T-helper 17 cell (primary cell): ENCODE data around the gene ZNF438. TPM values are rescaled to one million over a fixed set of nuclear protein-coding genes. Genes with fewer than 3 reads are reported as not detected.

Experiments
- ATAC-seq: fragments of 150-1000 bp; cut with Tn5 transposase; 2 replicates; pipeline ENCODE4 v1.10.0; 2021; ENCODE audit warnings: mild to moderate bottlenecking, moderate library complexity
- DNase-seq, 3 donors: peaks; one replicate each; pipeline versions ENCODE4 v3.0.0 to v3.0.0-alpha.2; 2020 to 2021
- H3K9me3 ChIP-seq: one replicate; pipeline ENCODE4 v1.7.0; 2013; ENCODE audit warnings: low read length, mild to moderate bottlenecking; ENCODE audit not compliant: control insufficient read depth, poor library complexity, severe bottlenecking
- H3K27ac Mint-ChIP-seq: one replicate; pipeline ENCODE4 v1.8.0; 2022; ENCODE audit warnings: mild to moderate bottlenecking, moderate library complexity, mixed read lengths
- H3K27me3 Mint-ChIP-seq: one replicate; pipeline ENCODE4 v1.8.0; 2022; ENCODE audit warnings: mixed read lengths
- H3K36me3 Mint-ChIP-seq: one replicate; pipeline ENCODE4 v1.8.0; 2022; ENCODE audit warnings: low read depth, mixed read lengths
- H3K4me1 Mint-ChIP-seq: one replicate; pipeline ENCODE4 v1.8.0; 2022; ENCODE audit warnings: mild to moderate bottlenecking, mixed read lengths
- H3K4me3 Mint-ChIP-seq: one replicate; pipeline ENCODE4 v1.8.0; 2022; ENCODE audit warnings: mild to moderate bottlenecking, moderate library complexity, mixed read lengths
- total RNA-seq, 4 donors: library from RNA in 2 of 4; stranded (reverse) in 2 of 4; gene quantifications; one replicate each; pipeline ENCODE4 v1.2.3 and lab custom pipeline; 2022 to 2026

Gene ZNF438
- total RNA-seq, 2 donors from 2014 or later, result 3.1 to 3.7 TPM

GRCh38 chr10:30887839-30888238 is 143.8 kb downstream of the ZNF438 start:
- no peak overlapping the region for H3K27ac Mint-ChIP-seq
- no peaks in the 10 kb centered on the region for H3K9me3 ChIP-seq
- ATAC-seq, result no peak
- H3K4me1 Mint-ChIP-seq, result no peaks in the 10 kb centered on the region
- no peaks in the 10 kb centered on the region for H3K27me3 Mint-ChIP-seq
- no peaks in the 10 kb centered on the region for H3K36me3 Mint-ChIP-seq
- DNase-seq, result no peak
- H3K4me3 Mint-ChIP-seq, result no peak overlapping the region

DNA sequence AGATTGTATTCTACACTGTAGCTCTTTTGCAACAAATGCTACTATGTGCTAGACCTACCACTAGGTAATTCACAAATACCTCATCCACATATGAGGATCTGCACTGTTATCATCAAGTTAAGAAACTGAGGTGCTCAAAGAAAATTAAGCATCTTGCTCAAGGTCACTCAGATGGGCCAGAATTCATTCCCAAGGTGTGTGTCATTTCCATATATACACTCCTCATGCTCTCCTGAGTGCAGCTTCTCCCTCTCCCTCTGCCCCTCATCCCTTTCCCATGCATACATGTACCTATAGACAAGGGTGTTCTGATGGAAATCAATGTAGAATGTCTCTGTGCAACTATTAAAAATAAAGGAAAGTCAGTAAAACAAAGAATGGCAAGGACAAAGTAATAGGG is 146.2 kb downstream of the ZNF438 start:
- no peak for ATAC-seq
- no peak for DNase-seq
- Mint-ChIP-seq H3K36me3 (no peaks in the 10 kb centered on the region), H3K27ac (no peak overlapping the region), H3K4me1 (no peaks in the 10 kb centered on the region), H3K27me3 (no peaks in the 10 kb centered on the region), H3K4me3 (no peak overlapping the region)
- no peaks in the 10 kb centered on the region for H3K9me3 ChIP-seq

- ATAC-seq (no peak), DNase-seq (no peak)
- Mint-ChIP-seq H3K4me1 (no peaks in the 10 kb centered on the region), H3K27ac (no peak overlapping the region), H3K36me3 (no peaks in the 10 kb centered on the region), H3K27me3 (no peaks in the 10 kb centered on the region), H3K4me3 (no peak overlapping the region)
- H3K9me3 ChIP-seq, result no peaks in the 10 kb centered on the region
Measured at GRCh38 chr10:30883751-30884150, 147.9 kb downstream of the ZNF438 start.

DNA sequence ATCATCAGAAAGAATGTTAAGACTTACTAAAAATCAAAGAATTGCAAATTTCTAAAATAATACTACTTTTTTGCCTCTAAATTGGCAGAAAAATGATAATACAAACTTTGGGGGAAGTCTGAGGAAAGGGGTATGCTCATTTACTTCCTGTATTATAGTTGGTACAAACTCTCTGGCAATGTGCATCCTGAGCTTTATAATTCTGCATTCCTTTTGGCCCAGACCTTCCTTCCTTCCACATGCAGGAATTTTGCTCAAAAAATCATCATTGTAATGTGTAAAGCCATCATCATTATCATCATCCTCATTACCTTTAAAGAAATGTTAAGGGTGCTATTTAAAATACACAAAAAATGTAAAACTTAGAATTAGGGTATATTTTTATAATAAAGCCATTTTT is 148.5 kb downstream of the ZNF438 start:
- Mint-ChIP-seq H3K27ac (no peak overlapping the region), H3K4me1 (no peaks in the 10 kb centered on the region), H3K36me3 (no peaks in the 10 kb centered on the region), H3K27me3 (no peaks in the 10 kb centered on the region), H3K4me3 (no peak overlapping the region)
- no peak for ATAC-seq
- no peaks in the 10 kb centered on the region for H3K9me3 ChIP-seq
- no peak for DNase-seq

DNA sequence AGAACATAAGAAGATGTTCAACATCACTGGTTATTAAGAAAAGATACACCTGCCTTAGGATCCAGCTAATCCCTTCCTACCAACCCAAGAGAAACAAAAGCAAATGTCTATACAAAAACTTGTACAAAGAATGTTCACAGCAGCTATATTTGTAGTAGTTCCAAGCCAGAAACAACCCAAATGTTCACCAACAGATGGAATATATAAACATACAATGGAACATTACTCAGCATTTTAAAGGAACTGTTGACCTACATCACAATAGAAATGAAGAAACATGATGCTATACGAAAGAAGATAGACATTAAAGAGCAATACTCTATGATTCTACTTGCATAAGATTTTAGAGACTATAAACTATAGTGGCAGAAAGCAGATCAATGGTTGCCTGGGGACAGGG is 149.4 kb downstream of the ZNF438 start:
- no peaks in the 10 kb centered on the region for H3K4me1 Mint-ChIP-seq

DNA sequence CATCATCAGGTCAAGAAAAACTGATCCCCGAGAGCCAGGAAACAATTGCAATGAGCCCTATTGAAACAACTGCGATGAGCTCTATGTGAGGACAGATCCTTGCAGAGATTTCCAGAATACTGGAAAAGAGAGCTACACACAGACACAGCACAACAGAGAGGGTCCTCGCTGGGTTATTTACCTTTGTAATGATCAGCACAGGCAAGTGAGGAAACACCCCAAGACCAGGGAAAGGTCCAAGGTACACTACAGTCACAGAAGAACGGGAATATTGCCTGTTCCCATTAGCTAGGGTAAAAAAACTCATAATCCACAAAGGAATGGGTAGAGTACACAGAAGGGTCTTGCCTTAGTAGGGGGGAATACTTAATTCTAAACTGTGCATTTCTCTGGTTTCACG is 152.7 kb downstream of the ZNF438 start:
- Mint-ChIP-seq H3K4me3 (no peak overlapping the region), H3K36me3 (no peaks in the 10 kb centered on the region), H3K27me3 (no peaks in the 10 kb centered on the region), H3K4me1 (no peaks in the 10 kb centered on the region), H3K27ac (no peak overlapping the region)
- H3K9me3 ChIP-seq, result no peaks in the 10 kb centered on the region
- ATAC-seq, result no peak
- no peak for DNase-seq

More for the DNA sequence above, 149.4 kb downstream of the ZNF438 start:
- Mint-ChIP-seq H3K36me3 (no peaks in the 10 kb centered on the region), H3K27me3 (no peaks in the 10 kb centered on the region), H3K27ac (no peak overlapping the region), H3K4me3 (no peak overlapping the region)
- ATAC-seq (no peak), DNase-seq (no peak)
- H3K9me3 ChIP-seq, result no peaks in the 10 kb centered on the region

DNA sequence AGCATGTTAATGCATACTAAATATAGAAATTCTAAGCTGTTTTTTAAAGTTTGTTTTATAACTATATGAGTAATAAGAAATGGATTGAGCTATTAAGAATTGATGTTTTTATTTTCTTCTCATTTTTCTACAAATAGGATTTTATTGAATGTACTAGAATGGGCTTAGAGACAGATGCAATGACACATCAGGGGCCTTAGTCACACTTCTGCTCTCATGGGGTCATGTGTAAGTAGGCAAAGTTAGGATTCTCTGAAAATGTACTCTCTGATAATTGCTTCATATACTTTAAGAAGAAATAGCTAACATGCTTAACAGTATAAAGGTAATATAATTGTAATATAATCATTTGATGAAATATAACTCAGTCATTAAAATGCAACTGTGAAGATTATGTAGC is 154.6 kb downstream of the ZNF438 start:
- no peak overlapping the region for H3K4me3 Mint-ChIP-seq
- DNase-seq, result no peak

GRCh38 chr10:30873411-30873810 is 158.3 kb downstream of the ZNF438 start:
- no peak overlapping the region for H3K27ac Mint-ChIP-seq
- H3K36me3 Mint-ChIP-seq, result peaks cover 5% of the 10 kb centered on the region
- H3K4me3 Mint-ChIP-seq, result no peak overlapping the region
- DNase-seq (no peak), ATAC-seq (no peak)
- H3K27me3 Mint-ChIP-seq, result no peaks in the 10 kb centered on the region
- no peaks in the 10 kb centered on the region for H3K9me3 ChIP-seq
- no peaks in the 10 kb centered on the region for H3K4me1 Mint-ChIP-seq

More for the DNA sequence above, 154.6 kb downstream of the ZNF438 start:
- H3K4me1 Mint-ChIP-seq, result no peaks in the 10 kb centered on the region
- no peaks in the 10 kb centered on the region for H3K9me3 ChIP-seq
- H3K27ac Mint-ChIP-seq, result no peak overlapping the region
- no peak for ATAC-seq
- H3K36me3 Mint-ChIP-seq, result peaks cover 3% of the 10 kb centered on the region
- H3K27me3 Mint-ChIP-seq, result no peaks in the 10 kb centered on the region

DNA sequence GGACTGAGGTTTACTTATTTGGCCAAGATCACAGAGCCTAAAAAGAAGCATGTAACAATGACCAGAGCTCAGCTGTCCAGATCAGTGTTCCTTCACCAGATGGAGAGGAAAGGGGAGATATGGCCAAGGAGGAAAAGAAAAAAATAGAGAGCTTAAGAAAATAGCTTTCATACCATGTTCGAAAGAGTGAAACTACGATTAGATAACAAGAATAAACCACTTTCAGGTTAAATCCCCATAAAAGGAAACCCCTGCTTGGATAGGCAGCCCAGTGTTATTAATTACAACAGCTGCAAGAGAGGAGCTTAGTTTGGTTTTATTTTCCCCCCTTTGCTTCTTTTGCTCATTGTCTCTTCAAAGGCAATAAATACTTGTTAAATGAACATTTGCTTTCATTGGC is 160.8 kb downstream of the ZNF438 start:
- no peaks in the 10 kb centered on the region for H3K9me3 ChIP-seq
- no peak overlapping the region for H3K4me3 Mint-ChIP-seq
- H3K27ac Mint-ChIP-seq, result no peak overlapping the region
- H3K27me3 Mint-ChIP-seq, result no peaks in the 10 kb centered on the region
- DNase-seq, result no peak
- H3K36me3 Mint-ChIP-seq, result peaks cover 8% of the 10 kb centered on the region
- H3K4me1 Mint-ChIP-seq, result no peaks in the 10 kb centered on the region
- ATAC-seq, result no peak

GRCh38 chr10:30869566-30869965 is 162.1 kb downstream of the ZNF438 start:
- H3K4me1 Mint-ChIP-seq, result no peaks in the 10 kb centered on the region
- no peaks in the 10 kb centered on the region for H3K9me3 ChIP-seq
- peaks cover 8% of the 10 kb centered on the region for H3K36me3 Mint-ChIP-seq
- no peak for DNase-seq
- ATAC-seq, result no peak
- H3K27me3 Mint-ChIP-seq, result no peaks in the 10 kb centered on the region
- H3K4me3 Mint-ChIP-seq, result no peak overlapping the region
- no peak overlapping the region for H3K27ac Mint-ChIP-seq

DNA sequence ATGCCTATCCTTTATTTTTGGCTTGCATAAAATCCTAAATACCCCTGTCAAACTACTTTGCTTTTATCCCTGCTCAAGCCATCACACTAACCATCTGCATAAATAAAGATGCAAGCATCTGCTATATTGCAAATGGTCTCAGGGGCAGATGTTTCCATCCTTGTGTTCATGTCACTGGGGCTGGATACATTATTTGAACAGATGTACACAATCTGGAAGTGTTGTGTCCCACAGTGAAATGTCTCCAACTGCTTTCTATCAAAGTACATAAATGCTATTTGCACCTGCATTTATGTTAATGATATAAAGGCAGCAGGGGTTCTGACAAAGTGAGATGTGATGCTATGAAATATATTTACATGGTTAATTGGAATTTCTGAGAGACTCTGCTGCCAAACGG is 163.1 kb downstream of the ZNF438 start:
- DNase-seq (no peak), ATAC-seq (no peak)
- H3K27me3 Mint-ChIP-seq, result no peaks in the 10 kb centered on the region
- no peak overlapping the region for H3K27ac Mint-ChIP-seq
- H3K4me3 Mint-ChIP-seq, result no peak overlapping the region
- H3K4me1 Mint-ChIP-seq, result no peaks in the 10 kb centered on the region
- peaks cover 8% of the 10 kb centered on the region for H3K36me3 Mint-ChIP-seq
- H3K9me3 ChIP-seq, result no peaks in the 10 kb centered on the region

DNA sequence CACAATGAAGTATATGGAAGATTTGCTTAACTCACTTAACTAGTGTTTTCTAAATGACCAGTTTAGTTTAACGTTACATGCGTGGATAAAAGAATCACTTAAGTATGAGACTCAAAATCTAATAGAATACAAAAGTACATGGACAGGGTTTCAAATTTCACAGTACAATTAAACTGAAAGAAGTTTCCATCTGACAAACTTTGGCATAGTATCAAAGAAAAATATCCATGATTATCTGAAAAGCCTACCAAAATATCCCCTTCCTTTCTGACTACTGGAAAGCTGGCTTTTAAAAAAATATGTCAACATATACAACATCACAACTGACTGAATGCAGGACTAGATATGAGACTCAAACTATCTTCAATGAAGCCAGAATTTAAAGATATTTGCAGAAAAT is 164.8 kb downstream of the ZNF438 start:
- no peak for ATAC-seq
- H3K4me3 Mint-ChIP-seq, result no peak overlapping the region
- no peaks in the 10 kb centered on the region for H3K4me1 Mint-ChIP-seq

DNA sequence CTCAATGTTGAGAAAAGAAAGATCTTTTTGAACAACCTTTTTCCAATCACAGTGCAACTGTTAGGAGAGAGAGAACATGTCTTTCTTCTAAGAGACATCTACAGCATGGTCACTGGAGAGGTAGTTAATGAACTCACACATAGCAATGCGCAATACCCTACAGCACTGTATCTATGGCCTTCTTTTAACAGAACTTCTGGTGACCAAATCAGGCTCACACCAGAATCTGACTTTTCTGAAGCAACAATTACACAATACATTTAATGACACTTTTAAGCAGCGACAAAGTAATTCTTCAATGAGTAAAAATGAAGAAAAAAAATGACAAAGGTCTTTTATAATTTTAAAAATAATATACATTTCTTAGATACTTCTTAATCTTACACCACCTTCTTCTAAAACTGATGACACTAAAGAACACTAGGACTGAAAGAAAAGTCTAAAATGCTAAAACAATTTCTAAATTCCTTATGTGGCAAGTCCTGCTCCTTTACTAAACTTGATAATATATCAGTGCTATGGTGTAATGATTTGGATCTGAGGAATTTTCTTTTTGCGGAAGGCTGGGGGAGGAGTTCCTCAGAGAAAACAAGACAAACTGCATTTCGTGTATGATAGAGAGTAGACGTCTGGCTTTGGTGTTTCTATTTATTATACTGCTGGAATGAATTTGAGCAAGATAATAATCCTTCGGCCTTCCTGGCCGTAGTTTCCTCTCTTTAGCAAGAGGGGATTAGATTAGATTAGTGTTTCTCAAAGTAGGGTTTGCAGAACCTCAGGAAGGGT is 166.3 kb downstream of the ZNF438 start:
- Mint-ChIP-seq H3K4me3 (no peak overlapping the region), H3K36me3 (peaks cover 3% of the 10 kb centered on the region), H3K4me1 (peaks cover 2% of the 10 kb centered on the region), H3K27me3 (no peaks in the 10 kb centered on the region), H3K27ac (no peak overlapping the region)
- DNase-seq (no peak), ATAC-seq (no peak)
- no peaks in the 10 kb centered on the region for H3K9me3 ChIP-seq

More for the DNA sequence above, 164.8 kb downstream of the ZNF438 start:
- no peaks in the 10 kb centered on the region for H3K9me3 ChIP-seq
- H3K27me3 Mint-ChIP-seq, result no peaks in the 10 kb centered on the region
- no peak for DNase-seq
- no peak overlapping the region for H3K27ac Mint-ChIP-seq
- H3K36me3 Mint-ChIP-seq, result peaks cover 5% of the 10 kb centered on the region

- Mint-ChIP-seq H3K4me1 (peaks cover 3% of the 10 kb centered on the region), H3K27me3 (no peaks in the 10 kb centered on the region), H3K36me3 (peaks cover 3% of the 10 kb centered on the region), H3K27ac (no peak overlapping the region), H3K4me3 (no peak overlapping the region)
- ATAC-seq (no peak), DNase-seq (no peak)
- H3K9me3 ChIP-seq, result no peaks in the 10 kb centered on the region
Measured at GRCh38 chr10:30863516-30864210, 168.0 kb downstream of the ZNF438 start.
